Ishikawa (cell line): ENCODE data around the gene PLEKHJ1.

Source experiments
- EP300 ChIP-seq: IDR thresholded peaks from 2 replicates; pipeline ENCODE4 v1.6.1; 2012; ENCODE audit warnings: borderline replicate concordance
- FOXM1 ChIP-seq: IDR thresholded peaks from 2 replicates; pipeline ENCODE4 v1.6.1; 2012; ENCODE audit warnings: low read depth, borderline replicate concordance
- MAX ChIP-seq: IDR thresholded peaks from 2 replicates; pipeline ENCODE4 v1.6.1; 2012
- REST ChIP-seq: IDR thresholded peaks from 2 replicates; pipeline ENCODE4 v1.6.1; 2012; ENCODE audit warnings: low read depth, mild to moderate bottlenecking
- TAF1 ChIP-seq: IDR thresholded peaks from 2 replicates; pipeline ENCODE4 v1.6.1; 2012; ENCODE audit warnings: low read depth, mild to moderate bottlenecking
- TF ChIP-seq, protein P1 (sequence below): IDR thresholded peaks from 2 replicates; pipeline ENCODE4 v1.6.1; 2012

GRCh38 chr19:2216361-2217225 is 19.5 kb downstream of the PLEKHJ1 start:
- TF ChIP-seq TAF1 (no peak), MAX (no peak), FOXM1 (no peak), EP300 (no peak), REST (no peak)
- TF ChIP-seq, protein P1, sequence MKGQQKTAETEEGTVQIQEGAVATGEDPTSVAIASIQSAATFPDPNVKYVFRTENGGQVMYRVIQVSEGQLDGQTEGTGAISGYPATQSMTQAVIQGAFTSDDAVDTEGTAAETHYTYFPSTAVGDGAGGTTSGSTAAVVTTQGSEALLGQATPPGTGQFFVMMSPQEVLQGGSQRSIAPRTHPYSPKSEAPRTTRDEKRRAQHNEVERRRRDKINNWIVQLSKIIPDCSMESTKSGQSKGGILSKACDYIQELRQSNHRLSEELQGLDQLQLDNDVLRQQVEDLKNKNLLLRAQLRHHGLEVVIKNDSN = no peak
